ENCODE results near the gene FOXD1.
"Not testable (repeated sequence)": the region's sequence is repeated elsewhere in the genome, so short reads cannot be mapped to it uniquely, and the experiment has no call there.

Gene FOXD1

DNA sequence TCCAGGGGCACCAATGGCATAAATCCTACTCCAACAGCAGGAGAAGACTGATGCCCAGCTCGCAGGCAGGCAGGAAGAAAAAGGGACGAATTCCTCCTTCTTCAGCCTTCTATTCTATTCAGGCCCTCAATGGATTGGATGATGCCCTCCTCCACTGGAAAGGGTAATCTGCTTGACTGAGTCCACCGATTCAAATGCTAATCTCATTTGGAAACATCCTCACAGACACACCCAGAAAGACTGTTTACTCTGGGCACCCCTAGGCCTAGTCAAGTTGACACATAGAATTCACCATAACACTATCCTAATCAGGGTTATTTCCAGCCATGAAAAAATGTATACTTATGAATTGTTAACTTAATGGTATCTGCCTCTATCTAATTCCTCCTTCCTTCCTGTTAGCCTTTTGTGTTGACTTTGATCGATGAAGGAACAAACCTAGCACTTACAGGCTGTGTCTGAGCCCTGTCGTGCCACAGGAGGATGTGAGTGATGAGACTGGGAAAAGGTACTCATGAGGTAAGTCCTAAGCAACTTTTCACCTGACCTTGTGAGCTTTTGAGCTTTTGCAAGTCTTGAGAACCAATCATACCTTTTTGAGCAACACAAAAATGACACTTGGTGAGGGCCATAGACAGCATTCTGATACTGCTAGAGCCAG is 36.5 kb downstream of the FOXD1 start:
- no peak for DNase-seq

DNA sequence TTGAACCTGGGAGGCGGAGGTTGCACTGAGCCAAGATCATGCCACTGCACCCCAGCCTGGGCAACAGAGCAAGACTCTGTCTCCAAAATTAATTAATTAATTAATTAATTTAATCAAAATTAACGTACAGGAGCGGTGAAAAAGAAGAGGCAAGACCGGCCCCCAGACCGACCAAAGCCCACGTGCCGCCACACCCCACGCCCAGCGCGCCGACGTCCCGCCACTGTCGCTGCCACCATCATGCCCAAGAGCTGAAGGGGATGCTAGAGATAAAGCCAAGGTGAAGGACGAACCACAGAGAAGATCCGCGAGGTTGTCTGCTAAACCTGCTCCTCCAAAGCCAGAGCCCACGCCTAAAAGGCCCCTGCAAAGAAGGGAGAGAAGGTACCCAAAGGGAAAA is 38.6 kb downstream of the FOXD1 start:
- not testable (repeated sequence) for DNase-seq

DNA sequence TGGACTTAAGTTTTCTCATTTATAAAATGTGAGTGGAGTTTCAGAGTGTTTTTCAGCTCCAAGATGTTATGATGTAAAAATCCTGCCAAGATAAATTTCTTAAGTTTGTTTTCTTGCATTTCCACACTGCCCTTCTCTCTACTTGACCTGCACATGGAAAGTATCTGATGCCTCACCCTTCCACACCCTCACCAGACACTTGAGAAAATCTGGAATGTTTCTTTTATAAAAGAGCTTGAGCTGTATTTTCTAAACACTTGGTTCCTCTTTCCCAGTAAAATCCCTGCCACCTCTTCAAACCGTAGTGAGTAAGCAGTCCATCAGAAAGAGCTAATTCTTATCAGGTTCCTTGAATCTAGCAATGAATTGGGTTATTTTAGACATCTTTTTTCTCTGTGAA is 42.9 kb downstream of the FOXD1 start:
- DNase-seq, result no peak

DNA sequence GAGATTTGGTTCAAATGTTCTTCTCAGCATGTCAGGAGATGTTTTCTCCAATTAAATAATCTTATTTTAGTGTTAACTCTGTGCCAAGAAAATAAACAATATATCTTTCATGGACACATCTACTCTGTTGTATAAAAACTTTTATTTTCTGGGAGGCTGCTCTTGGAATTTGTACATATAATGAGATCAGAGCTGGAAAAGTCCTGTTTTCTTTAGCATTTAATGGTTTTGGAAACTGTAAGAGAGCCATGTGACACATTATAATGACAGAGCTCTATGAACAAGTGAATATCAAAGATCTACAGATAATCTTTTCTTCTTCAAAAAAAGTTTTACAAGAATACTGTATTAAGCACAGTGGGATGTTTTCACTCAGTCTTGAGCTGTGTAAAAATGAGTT is 48.8 kb downstream of the FOXD1 start:
- DNase-seq, result no peak
